ENCODE results near the gene S100A12.

- TF ChIP-seq, protein P1, sequence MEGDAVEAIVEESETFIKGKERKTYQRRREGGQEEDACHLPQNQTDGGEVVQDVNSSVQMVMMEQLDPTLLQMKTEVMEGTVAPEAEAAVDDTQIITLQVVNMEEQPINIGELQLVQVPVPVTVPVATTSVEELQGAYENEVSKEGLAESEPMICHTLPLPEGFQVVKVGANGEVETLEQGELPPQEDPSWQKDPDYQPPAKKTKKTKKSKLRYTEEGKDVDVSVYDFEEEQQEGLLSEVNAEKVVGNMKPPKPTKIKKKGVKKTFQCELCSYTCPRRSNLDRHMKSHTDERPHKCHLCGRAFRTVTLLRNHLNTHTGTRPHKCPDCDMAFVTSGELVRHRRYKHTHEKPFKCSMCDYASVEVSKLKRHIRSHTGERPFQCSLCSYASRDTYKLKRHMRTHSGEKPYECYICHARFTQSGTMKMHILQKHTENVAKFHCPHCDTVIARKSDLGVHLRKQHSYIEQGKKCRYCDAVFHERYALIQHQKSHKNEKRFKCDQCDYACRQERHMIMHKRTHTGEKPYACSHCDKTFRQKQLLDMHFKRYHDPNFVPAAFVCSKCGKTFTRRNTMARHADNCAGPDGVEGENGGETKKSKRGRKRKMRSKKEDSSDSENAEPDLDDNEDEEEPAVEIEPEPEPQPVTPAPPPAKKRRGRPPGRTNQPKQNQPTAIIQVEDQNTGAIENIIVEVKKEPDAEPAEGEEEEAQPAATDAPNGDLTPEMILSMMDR (conservative IDR thresholded peaks at IDR 0.05; ENCODE audit: low read length): no peak
- no peak for TF ChIP-seq EZH2phosphoT487 (IDR thresholded peaks at IDR 0.05; ENCODE audit: borderline replicate concordance, low read depth, low read length)
Measured at GRCh38 chr1:153324912-153325311, 50.5 kb downstream of the S100A12 start.

Measured in OCI-LY7 (cell line).